OCI-LY7 (cell line): ENCODE data around the gene DNASE1L3. TPM values are rescaled to one million over a fixed set of nuclear protein-coding genes. Genes with fewer than 3 reads are reported as not detected.

Experiments
- BruUV-seq: library from RNA; stranded (reverse); fragments of 400-500 nt; replicated peaks from 2 replicates; lab custom pipeline; 2021; lab: Mats Ljungman, UMichigan
- CTCF ChIA-PET: fragments of 300-600 bp; sonication (Branson Sonifier 250); formaldehyde crosslinking; loops from one replicate; lab custom pipeline; 2022; ENCODE audit warnings: antibody characterized with exemption; ENCODE audit not compliant: unreplicated experiment; lab: Charles Lee
- POLR2A ChIA-PET: fragments of 300-600 bp; sonication (Branson Sonifier 250); formaldehyde crosslinking; loops from one replicate; lab custom pipeline; 2022; ENCODE audit warnings: antibody characterized with exemption; lab: Charles Lee
- DNase-seq: peaks from one replicate; pipeline ENCODE4 v3.0.0-alpha.2; 2015; ENCODE audit warnings: low spot score
- H2AFZ ChIP-seq: fragments of 200-600 bp; sonication (generic), shearing (Covaris generic); 2 replicates; pipeline ENCODE4 v1.6.1; 2014; ENCODE audit warnings: mild to moderate bottlenecking, antibody characterized with exemption, low read length, moderate library complexity
- H3K27ac ChIP-seq: fragments of 200-600 bp; sonication (generic); 2 replicates; pipeline ENCODE4 v1.5.1; 2014; ENCODE audit warnings: mixed run types, low read depth, mild to moderate bottlenecking, moderate library complexity, low read length, inconsistent platforms; ENCODE audit not compliant: poor library complexity, severe bottlenecking
- H3K36me3 ChIP-seq: fragments of 200-600 bp; sonication (generic); 2 replicates; pipeline ENCODE4 v1.6.1; 2014; ENCODE audit warnings: mild to moderate bottlenecking, antibody characterized with exemption, low read length, moderate library complexity, mixed read lengths; ENCODE audit not compliant: insufficient read depth
- H3K4me1 ChIP-seq: fragments of 200-600 bp; sonication (generic); 2 replicates; pipeline ENCODE4 v1.5.1; 2014; ENCODE audit warnings: mild to moderate bottlenecking, low read length; ENCODE audit not compliant: insufficient read depth, poor library complexity, severe bottlenecking
- H3K4me2 ChIP-seq: fragments of 200-600 bp; sonication (generic); 2 replicates; pipeline ENCODE4 v1.6.1; 2014; ENCODE audit warnings: mild to moderate bottlenecking, low read length
- H3K4me3 ChIP-seq: fragments of 200-600 bp; sonication (generic); 2 replicates; pipeline ENCODE4 v1.5.1; 2014; ENCODE audit warnings: mild to moderate bottlenecking, low read depth, low read length; ENCODE audit not compliant: poor library complexity, severe bottlenecking
- H3K79me2 ChIP-seq: fragments of 200-600 bp; sonication (generic); 2 replicates; pipeline ENCODE4 v1.6.1; 2016; ENCODE audit warnings: low read depth, mild to moderate bottlenecking, low read length, moderate library complexity, mixed read lengths; ENCODE audit not compliant: insufficient read depth
- H3K9me2 ChIP-seq: fragments of 200-600 bp; sonication (generic); 2 replicates; pipeline ENCODE4 v1.6.1; 2016; ENCODE audit warnings: mild to moderate bottlenecking, low read length, mixed read lengths; ENCODE audit not compliant: insufficient read depth
- H3K9me3 ChIP-seq: fragments of 200-600 bp; sonication (generic); 2 replicates; pipeline ENCODE4 v1.6.1; 2014; ENCODE audit warnings: mild to moderate bottlenecking, mixed run types, low read length, mixed read lengths
- H4K20me1 ChIP-seq: fragments of 200-600 bp; sonication (generic); 2 replicates; pipeline ENCODE4 v1.6.1; 2014; ENCODE audit warnings: mild to moderate bottlenecking, antibody characterized with exemption, low read length, moderate library complexity, mixed read lengths; ENCODE audit not compliant: insufficient read depth
- CTCF ChIP-seq: fragments of 200-600 bp; sonication (generic); conservative IDR thresholded peaks from 2 replicates; pipeline ENCODE4 v1.5.1; 2014; ENCODE audit warnings: mild to moderate bottlenecking, antibody characterized with exemption, low read length, moderate library complexity, mixed read lengths
- EZH2phosphoT487 ChIP-seq: fragments of 200-600 bp; sonication (generic); IDR thresholded peaks from 2 replicates; pipeline ENCODE4 v1.6.1; 2018; ENCODE audit warnings: low read depth, borderline replicate concordance, mild to moderate bottlenecking, mixed run types, antibody characterized with exemption, low read length, moderate library complexity, mixed read lengths
- intact Hi-C: fragments of 100-400 bp; cut with micrococcal nuclease; formaldehyde crosslinking; loops from one replicate; pipeline ENCODE4 v1.10.0; 2022; ENCODE audit not compliant: unreplicated experiment
- total RNA-seq, 2 experiments: library from RNA; depleted of rRNA in 1 of 2; stranded (reverse); fragments of >200 nt in 1 of 2; shearing (Covaris generic) in 1 of 2; gene quantifications; 2 replicates each; pipeline ENCODE4 v1.2.3, GENCODE V29; 2014 to 2022

DNASE1L3 gene
- total RNA-seq, 2 experiments from 2014 or later, result 1.3 TPM; not detected in 1

GRCh38 chr3:58150130-58150809 is 60.5 kb downstream of the DNASE1L3 start:
- H3K36me3 ChIP-seq, result no peaks in the 10 kb centered on the region

GRCh38 chr3:58148049-58148448 is 62.7 kb downstream of the DNASE1L3 start:
- no peaks in the 10 kb centered on the region for H4K20me1 ChIP-seq
- no peak overlapping the region for H3K4me2 ChIP-seq
- no peaks in the 10 kb centered on the region for H3K9me2 ChIP-seq
- DNase-seq, result no peak
- no peaks in the 10 kb centered on the region for H3K9me3 ChIP-seq
- intact Hi-C loops, result no loop called here
- H3K79me2 ChIP-seq, result no peaks in the 10 kb centered on the region
- H2AFZ ChIP-seq, result no peak overlapping the region
- ChIA-PET CTCF (no interaction called here), POLR2A (no interaction called here)
- no peaks in the 10 kb centered on the region for H3K36me3 ChIP-seq
- TF ChIP-seq EZH2phosphoT487, result no peak
- no peak for TF ChIP-seq CTCF
- no peak overlapping the region for H3K4me3 ChIP-seq
- no peak overlapping the region for H3K27ac ChIP-seq
- H3K4me1 ChIP-seq, result no peaks in the 10 kb centered on the region
- BruUV-seq, result no TSS peak

More at GRCh38 chr3:58150130-58150809, 60.5 kb downstream of the DNASE1L3 start:
- no peak overlapping the region for H2AFZ ChIP-seq
- no peaks in the 10 kb centered on the region for H3K4me1 ChIP-seq
- no peak for TF ChIP-seq CTCF
- TF ChIP-seq EZH2phosphoT487, result no peak
- H3K79me2 ChIP-seq, result no peaks in the 10 kb centered on the region
- no peaks in the 10 kb centered on the region for H3K9me2 ChIP-seq
- H3K9me3 ChIP-seq, result no peaks in the 10 kb centered on the region
- no peaks in the 10 kb centered on the region for H4K20me1 ChIP-seq
- H3K4me2 ChIP-seq, result no peak overlapping the region
- ChIA-PET CTCF (interaction anchor here (1.6 kb wide), 1 partner anchor 16 kb away, joined by 5 read pairs; no protein-coding TSS in a partner anchor), POLR2A (interaction anchor here (0.6 kb wide), 1 partner anchor 460 kb away, joined by 3 read pairs; no protein-coding TSS in a partner anchor)
- no peak overlapping the region for H3K27ac ChIP-seq
- no TSS peak for BruUV-seq
- H3K4me3 ChIP-seq, result no peak overlapping the region
- intact Hi-C loops, result no loop called here
- DNase-seq, result no peak
